ENCODE data around the gene GALNT9. TPM values are rescaled to one million over a fixed set of nuclear protein-coding genes. Genes with fewer than 3 reads are reported as not detected.

Gene GALNT9
- total RNA-seq, 2 donors from 2014 or later = 0.34 TPM; not detected in 1

- no peak overlapping the region for H3K27ac Mint-ChIP-seq
- H3K36me3 Mint-ChIP-seq (ENCODE audit: low read depth) = no peaks in the 10 kb centered on the region
- peak; percentile 91 for ATAC-seq (replicated peaks)
- H3K4me1 Mint-ChIP-seq = peaks cover 6% of the 10 kb centered on the region
- no peaks in the 10 kb centered on the region for H3K9me3 Mint-ChIP-seq
- peak overlapping the region; percentile 57 for H3K4me3 Mint-ChIP-seq
- H3K27me3 Mint-ChIP-seq = peaks cover 22% of the 10 kb centered on the region
Observed at GRCh38 chr12:132327336-132328171, 1.8 kb downstream of the GALNT9 start.

GRCh38 chr12:132326646-132327045 lies 2.7 kb downstream of the GALNT9 start:
- H3K36me3 Mint-ChIP-seq (ENCODE audit: low read depth) = no peaks in the 10 kb centered on the region
- ATAC-seq (replicated peaks) = no peak
- H3K4me3 Mint-ChIP-seq = peak overlapping the region; percentile 57
- H3K27ac Mint-ChIP-seq = no peak overlapping the region
- H3K4me1 Mint-ChIP-seq = peaks cover 6% of the 10 kb centered on the region
- peaks cover 16% of the 10 kb centered on the region for H3K27me3 Mint-ChIP-seq
- no peaks in the 10 kb centered on the region for H3K9me3 Mint-ChIP-seq

GRCh38 chr12:132325733-132326130 lies 3.7 kb downstream of the GALNT9 start:
- no peaks in the 10 kb centered on the region for H3K36me3 Mint-ChIP-seq (ENCODE audit: low read depth)
- no peak overlapping the region for H3K4me3 Mint-ChIP-seq
- peaks cover 6% of the 10 kb centered on the region for H3K4me1 Mint-ChIP-seq
- ATAC-seq (replicated peaks) = no peak
- H3K27ac Mint-ChIP-seq = no peak overlapping the region
- no peaks in the 10 kb centered on the region for H3K9me3 Mint-ChIP-seq
- H3K27me3 Mint-ChIP-seq = peaks cover 11% of the 10 kb centered on the region

- Mint-ChIP-seq H3K36me3 (ENCODE audit: low read depth) (no peaks in the 10 kb centered on the region), H3K9me3 (no peaks in the 10 kb centered on the region), H3K27me3 (peaks cover 7% of the 10 kb centered on the region), H3K4me3 (no peak overlapping the region), H3K4me1 (peaks cover 6% of the 10 kb centered on the region), H3K27ac (no peak overlapping the region)
- no peak for ATAC-seq (replicated peaks)
Observed at GRCh38 chr12:132324841-132325732, 4.3 kb downstream of the GALNT9 start.

GRCh38 chr12:132324173-132324572 lies 5.2 kb downstream of the GALNT9 start:
- Mint-ChIP-seq H3K9me3 (no peaks in the 10 kb centered on the region), H3K27ac (no peak overlapping the region), H3K4me1 (peaks cover 6% of the 10 kb centered on the region), H3K4me3 (no peak overlapping the region), H3K27me3 (peaks cover 11% of the 10 kb centered on the region), H3K36me3 (ENCODE audit: low read depth) (no peaks in the 10 kb centered on the region)
- no peak for ATAC-seq (replicated peaks)

- no peaks in the 10 kb centered on the region for H3K36me3 Mint-ChIP-seq (ENCODE audit: low read depth)
- H3K9me3 Mint-ChIP-seq = no peaks in the 10 kb centered on the region
- peaks cover 11% of the 10 kb centered on the region for H3K27me3 Mint-ChIP-seq
- H3K4me1 Mint-ChIP-seq = peaks cover 6% of the 10 kb centered on the region
- H3K27ac Mint-ChIP-seq = no peak overlapping the region
- ATAC-seq (replicated peaks) = no peak
- peak overlapping the region; percentile 50 for H3K4me3 Mint-ChIP-seq
Observed at GRCh38 chr12:132323171-132324010, 6.0 kb downstream of the GALNT9 start.

- H3K9me3 Mint-ChIP-seq = no peaks in the 10 kb centered on the region
- H3K27ac Mint-ChIP-seq = no peak overlapping the region
- peaks cover 5% of the 10 kb centered on the region for H3K4me1 Mint-ChIP-seq
- H3K27me3 Mint-ChIP-seq = peaks cover 11% of the 10 kb centered on the region
- no peak for ATAC-seq (replicated peaks)
- no peak overlapping the region for H3K4me3 Mint-ChIP-seq
- no peaks in the 10 kb centered on the region for H3K36me3 Mint-ChIP-seq (ENCODE audit: low read depth)
Observed at GRCh38 chr12:132322206-132323132, 6.9 kb downstream of the GALNT9 start.

GRCh38 chr12:132321321-132322118 lies 7.9 kb downstream of the GALNT9 start:
- no peaks in the 10 kb centered on the region for H3K36me3 Mint-ChIP-seq (ENCODE audit: low read depth)
- H3K4me1 Mint-ChIP-seq = no peaks in the 10 kb centered on the region
- no peak overlapping the region for H3K4me3 Mint-ChIP-seq
- no peak for ATAC-seq (replicated peaks)
- no peak overlapping the region for H3K27ac Mint-ChIP-seq
- peaks cover 12% of the 10 kb centered on the region for H3K27me3 Mint-ChIP-seq
- H3K9me3 Mint-ChIP-seq = no peaks in the 10 kb centered on the region

GRCh38 chr12:132320767-132321211 lies 8.6 kb downstream of the GALNT9 start:
- no peak for ATAC-seq (replicated peaks)
- Mint-ChIP-seq H3K36me3 (ENCODE audit: low read depth) (no peaks in the 10 kb centered on the region), H3K4me1 (no peaks in the 10 kb centered on the region), H3K27ac (no peak overlapping the region), H3K27me3 (peaks cover 13% of the 10 kb centered on the region), H3K9me3 (no peaks in the 10 kb centered on the region), H3K4me3 (no peak overlapping the region)

- no peak for ATAC-seq (replicated peaks)
- no peak overlapping the region for H3K27ac Mint-ChIP-seq
- H3K9me3 Mint-ChIP-seq = no peaks in the 10 kb centered on the region
- peaks cover 13% of the 10 kb centered on the region for H3K27me3 Mint-ChIP-seq
- no peak overlapping the region for H3K4me3 Mint-ChIP-seq
- no peaks in the 10 kb centered on the region for H3K4me1 Mint-ChIP-seq
- no peaks in the 10 kb centered on the region for H3K36me3 Mint-ChIP-seq (ENCODE audit: low read depth)
Observed at GRCh38 chr12:132319991-132320570, 9.3 kb downstream of the GALNT9 start.

- no peaks in the 10 kb centered on the region for H3K4me1 Mint-ChIP-seq
- no peaks in the 10 kb centered on the region for H3K9me3 Mint-ChIP-seq
- no peak overlapping the region for H3K4me3 Mint-ChIP-seq
- peaks cover 13% of the 10 kb centered on the region for H3K27me3 Mint-ChIP-seq
- no peaks in the 10 kb centered on the region for H3K36me3 Mint-ChIP-seq (ENCODE audit: low read depth)
- no peak for ATAC-seq (replicated peaks)
- no peak overlapping the region for H3K27ac Mint-ChIP-seq
Observed at GRCh38 chr12:132319359-132319950, 9.9 kb downstream of the GALNT9 start.

- Mint-ChIP-seq H3K4me1 (no peaks in the 10 kb centered on the region), H3K27me3 (peaks cover 13% of the 10 kb centered on the region), H3K4me3 (no peak overlapping the region), H3K9me3 (peaks cover 4% of the 10 kb centered on the region), H3K27ac (no peak overlapping the region), H3K36me3 (ENCODE audit: low read depth) (no peaks in the 10 kb centered on the region)
- no peak for ATAC-seq (replicated peaks)
Observed at GRCh38 chr12:132318618-132319033, 10.8 kb downstream of the GALNT9 start.

All from activated T-helper 17 cell treated with anti-CD3 and anti-CD28 coated beads, Interleukin-2, amount 50 U/mL, for 72 hours (primary cell).